NCI-H1417 treated with DMSO at 0.1 percent for 48 hours (cell line): ENCODE measurements around the gene CNIH3.

Experiments
- DNase-seq: peaks from one replicate; lab custom pipeline; 2025; lab: John Stamatoyannopoulos, UW

CNIH3 gene

GRCh38 chr1:224777180-224777579 lies 161.1 kb downstream of the CNIH3 start:
- no peak for DNase-seq

- DNase-seq = no peak
Observed at GRCh38 chr1:224779536-224779935, 163.4 kb downstream of the CNIH3 start.

DNA sequence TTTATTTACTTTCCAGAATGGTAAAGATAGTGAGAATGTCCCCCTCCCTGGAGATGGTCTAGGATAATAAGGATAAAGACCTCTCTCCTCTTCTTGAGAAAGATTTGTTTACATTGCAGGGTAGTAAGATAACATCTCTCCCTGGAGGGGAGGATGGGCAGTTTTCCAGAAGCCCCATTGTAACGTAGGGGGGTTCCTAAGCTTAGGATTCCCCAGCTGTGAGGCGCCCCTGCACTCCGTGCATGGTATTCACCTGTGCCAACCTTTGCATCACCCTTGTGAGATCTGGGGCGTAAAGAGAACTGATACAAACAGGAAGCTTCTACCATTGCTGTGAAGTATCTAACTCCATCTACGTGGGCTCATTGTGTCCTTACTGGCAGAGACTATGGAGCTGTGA lies 164.6 kb downstream of the CNIH3 start:
- no peak for DNase-seq

DNA sequence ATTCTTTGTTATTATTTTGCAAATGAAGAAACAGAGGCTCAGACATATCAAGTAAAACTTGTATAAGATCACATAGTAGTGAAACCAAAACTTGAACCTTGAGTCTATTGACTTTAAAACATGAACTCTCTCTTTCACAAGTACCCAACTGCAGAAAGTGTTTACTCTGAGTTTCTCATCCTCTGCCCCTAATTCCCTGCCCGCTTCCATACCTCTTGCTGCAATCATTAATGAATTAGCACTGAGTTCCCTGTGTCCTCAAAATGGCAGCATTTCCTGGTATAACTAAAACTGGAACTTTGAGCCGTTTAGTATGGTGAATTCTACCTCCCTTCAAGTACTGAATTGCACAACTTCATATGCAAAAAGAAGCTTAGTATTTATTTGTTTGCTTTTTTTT lies 165.7 kb downstream of the CNIH3 start:
- no peak for DNase-seq

- no peak for DNase-seq
Observed at GRCh38 chr1:224782281-224783000, 166.3 kb downstream of the CNIH3 start.

DNA sequence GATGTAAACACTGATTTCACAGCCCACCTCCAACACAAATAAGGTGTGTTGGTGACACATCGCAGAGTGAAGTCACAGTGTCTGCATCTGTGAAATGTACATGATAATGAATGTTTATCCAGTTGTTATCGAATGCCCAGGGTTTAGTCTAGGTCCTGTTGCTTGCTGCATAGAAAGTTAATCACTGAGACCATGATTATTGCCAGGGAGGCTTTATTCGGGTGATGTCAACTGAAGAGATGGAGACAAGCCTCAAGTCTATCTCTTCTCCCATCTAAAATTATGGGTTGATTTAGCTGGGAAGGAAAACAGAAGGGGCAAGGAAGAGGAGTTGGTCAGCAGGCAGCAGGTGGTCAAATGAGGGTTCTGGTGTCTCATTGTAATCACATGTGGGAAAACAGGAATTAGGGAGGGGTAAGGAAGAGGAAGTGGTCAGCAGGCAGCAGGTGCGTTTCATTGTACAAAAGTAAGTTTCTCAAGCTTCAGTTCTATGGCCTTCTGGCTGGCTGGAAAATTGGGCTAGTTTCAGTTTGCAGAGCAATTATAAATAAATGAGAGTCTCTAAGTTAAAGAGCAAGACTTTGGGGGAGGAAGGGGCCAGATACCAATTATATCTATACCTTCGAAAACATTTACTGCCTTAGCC lies 167.0 kb downstream of the CNIH3 start:
- DNase-seq = no peak

DNA sequence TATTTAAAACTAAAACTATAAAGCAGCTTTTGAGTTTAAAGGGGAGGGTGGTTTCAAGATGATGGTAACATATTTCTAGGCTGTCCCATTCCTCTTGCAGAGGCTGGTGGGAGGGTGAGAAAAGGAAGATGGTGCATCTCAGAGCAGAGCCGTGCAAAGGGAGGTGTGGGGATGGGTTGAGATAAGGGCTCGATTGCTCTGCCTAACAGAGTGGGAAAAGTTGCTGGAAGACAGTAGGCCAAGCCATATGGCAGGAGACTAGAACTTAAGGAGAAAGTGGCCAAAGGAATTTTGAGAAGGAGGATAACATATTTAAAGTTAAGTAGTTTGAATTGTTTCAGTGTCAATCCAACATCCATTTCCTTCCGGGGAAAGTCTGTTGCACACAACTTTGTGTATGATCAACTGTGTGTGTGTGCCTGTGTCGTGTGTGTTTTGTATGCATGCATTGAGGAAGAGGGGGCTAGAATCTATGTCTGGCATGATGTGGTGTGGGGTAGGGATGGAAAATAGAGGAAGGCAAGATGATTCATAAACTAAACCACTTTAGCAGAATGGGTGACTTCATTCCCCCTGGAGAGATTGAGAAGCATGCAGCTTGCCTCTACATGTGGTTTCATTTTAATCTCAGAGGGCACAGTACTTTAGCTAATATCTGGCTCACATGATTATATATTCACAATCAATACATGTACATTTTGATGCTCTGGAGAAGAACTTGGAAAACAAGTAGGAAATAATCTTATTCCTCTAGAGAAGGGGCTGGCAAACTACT lies 168.3 kb downstream of the CNIH3 start:
- no peak for DNase-seq

- DNase-seq = no peak
Observed at GRCh38 chr1:224785040-224785328, 168.9 kb downstream of the CNIH3 start.

GRCh38 chr1:224785622-224786021 lies 169.5 kb downstream of the CNIH3 start:
- DNase-seq = no peak

DNA sequence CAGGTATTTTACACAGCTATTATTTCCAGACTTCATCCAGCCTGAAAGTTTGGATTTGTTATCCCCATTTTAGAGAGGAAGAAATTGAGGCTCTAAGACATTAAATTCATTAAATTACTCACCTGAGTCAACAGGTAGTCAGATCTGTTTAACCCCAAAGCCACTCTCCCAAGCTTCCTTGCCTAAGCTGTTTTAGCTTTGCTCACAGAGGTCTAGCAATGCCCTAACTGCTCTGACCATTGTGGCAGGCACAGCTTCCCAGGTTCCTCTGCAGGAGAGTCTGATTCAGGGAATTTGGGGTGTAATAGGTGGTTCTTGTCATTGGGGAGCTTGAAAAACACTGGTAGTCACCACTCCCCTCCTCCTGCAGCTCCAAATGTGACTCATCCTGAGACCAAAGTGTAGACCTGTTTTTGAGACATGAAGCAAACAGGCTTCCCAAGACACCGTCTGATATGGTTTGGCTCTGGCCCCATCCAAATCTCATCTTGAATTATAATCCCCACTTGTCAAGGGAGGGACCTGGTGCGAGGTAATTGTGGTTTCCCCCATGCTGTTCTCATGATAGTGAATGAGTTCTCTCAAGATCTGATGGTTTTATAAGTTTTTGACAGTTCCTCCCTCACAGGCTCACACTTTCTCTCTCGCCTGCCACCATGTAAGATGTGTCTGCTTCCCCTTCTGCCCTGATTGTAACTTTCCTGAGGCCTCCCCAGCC lies 170.6 kb downstream of the CNIH3 start:
- no peak for DNase-seq

- no peak for DNase-seq
Observed at GRCh38 chr1:224789311-224789710, 173.2 kb downstream of the CNIH3 start.
